Myocyte (in vitro differentiated cells): Measurements from ENCODE around the gene DNAAF8. TPM values are rescaled to one million over a fixed set of nuclear protein-coding genes. Genes with fewer than 3 reads are reported as not detected.
A peak's percentile ranks its signal among the peaks of the same experiment; 100 is the strongest.
"Not testable (repeated sequence)": the region's sequence is repeated elsewhere in the genome, so short reads cannot be mapped to it uniquely, and the experiment has no call there.

Experiments
- DNase-seq: peaks from one replicate; pipeline ENCODE4 v3.0.0-alpha.2; 2012; ENCODE audit warnings: low read depth
- total RNA-seq: library from RNA; depleted of rRNA; stranded (reverse); fragments of >200 nt; gene quantifications from 2 replicates; pipeline ENCODE4 v1.2.3, GENCODE V29; 2014

DNAAF8 gene
- total RNA-seq, 1 donor from 2014 or later, result 0.91 TPM

DNA sequence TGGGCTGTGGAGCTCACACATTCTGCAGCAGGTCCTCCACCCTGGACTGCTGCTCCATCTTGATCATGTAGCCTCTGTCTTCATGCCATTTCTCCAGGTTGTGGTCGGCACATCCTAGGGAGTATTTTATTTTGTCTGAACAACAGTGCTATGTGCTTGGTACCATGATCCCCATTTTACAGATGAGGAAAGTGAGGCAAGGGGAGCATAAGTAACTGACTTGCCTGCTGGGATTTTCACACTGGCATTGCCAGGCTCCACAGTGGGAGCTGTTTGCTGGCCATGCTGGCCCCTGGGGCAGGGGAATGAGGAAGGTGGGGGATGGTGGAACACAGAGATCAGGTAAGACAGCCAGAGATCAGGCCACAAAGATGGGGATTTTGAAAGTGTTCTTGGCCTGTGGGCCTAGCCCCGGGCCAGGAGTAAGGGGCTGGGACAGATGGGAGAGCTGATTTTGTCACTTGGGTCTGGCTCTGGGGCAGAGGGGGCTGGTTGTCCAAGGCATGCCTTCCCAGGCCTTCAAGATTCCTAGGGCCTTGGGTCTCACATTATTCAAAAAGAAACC lies 41.9 kb downstream of the DNAAF8 start:
- DNase-seq, result no peak

DNA sequence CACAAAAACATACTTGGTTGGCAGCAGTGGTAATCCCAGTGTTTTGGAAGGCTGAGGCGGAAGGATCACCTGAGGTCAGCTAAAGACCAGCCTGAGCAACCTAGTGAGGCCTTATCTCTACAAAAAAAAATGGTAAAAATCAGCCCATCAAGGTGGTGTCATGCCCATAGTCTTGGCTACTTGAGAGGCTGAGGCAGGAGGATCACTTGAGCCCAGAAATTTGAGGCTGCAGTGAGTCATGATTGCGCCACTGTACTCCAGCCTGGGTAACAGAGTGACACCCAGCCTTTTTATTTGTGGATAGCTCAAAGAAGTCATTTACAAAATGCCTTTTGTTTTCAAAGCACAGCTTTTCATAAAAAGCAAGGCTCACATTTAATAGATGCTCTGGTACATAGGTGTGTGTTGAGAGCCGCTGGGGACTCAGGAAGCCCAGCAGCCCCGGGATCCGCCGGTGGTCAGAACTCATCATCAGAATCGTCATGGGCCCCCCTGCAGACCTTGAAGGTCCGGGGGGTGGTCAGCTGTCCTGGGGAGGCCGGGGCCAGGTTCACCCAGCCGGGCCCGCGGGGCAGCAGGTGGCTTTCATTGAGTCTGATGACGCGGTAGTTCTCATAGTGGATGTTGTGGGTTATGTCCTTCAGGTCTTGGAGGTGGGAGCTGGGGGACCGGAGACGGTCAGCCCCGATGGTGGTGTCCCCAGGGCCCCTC lies 43.2 kb downstream of the DNAAF8 start:
- no peak for DNase-seq

DNA sequence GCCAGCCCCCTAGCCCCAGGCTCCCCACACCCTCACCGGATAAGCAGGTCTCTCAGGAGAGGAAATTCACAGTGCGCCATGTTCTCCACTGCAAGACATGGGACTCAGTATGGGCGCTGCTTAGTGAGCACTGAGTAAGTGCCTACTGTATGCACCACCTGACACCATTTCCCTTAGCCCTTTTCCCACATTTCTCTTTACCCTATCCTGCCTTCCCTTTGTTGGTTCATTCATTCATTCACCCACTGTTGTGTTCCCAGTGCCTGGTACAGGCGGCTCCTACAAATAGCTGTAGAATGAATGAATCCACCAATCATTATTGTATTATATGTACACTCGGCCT lies 43.7 kb downstream of the DNAAF8 start:
- no peak for DNase-seq

- no peak for DNase-seq
Observed at GRCh38 chr16:4780235-4780634, 45.9 kb downstream of the DNAAF8 start.

GRCh38 chr16:4783251-4783950 lies 49.1 kb downstream of the DNAAF8 start:
- DNase-seq, result no peak

- no peak for DNase-seq
Observed at GRCh38 chr16:4783951-4784336, 49.6 kb downstream of the DNAAF8 start.

DNA sequence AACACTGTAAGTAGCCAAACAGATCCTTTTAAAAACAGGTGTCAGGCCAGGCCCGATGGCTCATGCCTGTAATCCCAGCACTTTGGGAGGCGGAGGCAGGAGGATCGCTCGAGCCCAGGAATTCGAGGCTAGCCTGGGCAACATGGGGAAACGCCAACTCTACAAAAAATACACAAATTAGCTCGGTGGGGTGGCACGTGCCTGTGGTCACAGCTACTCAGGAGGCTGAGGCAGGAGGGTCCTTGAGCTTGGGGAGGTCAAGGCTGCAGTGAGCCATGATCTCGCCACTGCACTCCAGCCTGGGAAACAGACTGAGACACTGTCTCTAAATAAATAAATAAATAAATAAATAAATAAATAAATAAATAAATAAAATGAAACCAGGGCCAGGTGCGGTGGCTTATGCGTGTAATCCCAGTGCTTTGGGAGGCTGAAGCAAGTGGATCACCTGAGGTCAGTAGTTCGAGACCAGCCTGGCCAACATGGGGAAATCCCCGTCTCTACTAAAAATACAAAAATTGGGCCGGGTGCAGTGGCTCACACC lies 50.2 kb downstream of the DNAAF8 start:
- DNase-seq, result not testable (repeated sequence)

GRCh38 chr16:4785758-4786433 lies 51.6 kb downstream of the DNAAF8 start:
- no peak for DNase-seq

GRCh38 chr16:4787068-4787467 lies 52.7 kb downstream of the DNAAF8 start:
- no peak for DNase-seq

- DNase-seq, result no peak
Observed at GRCh38 chr16:4787627-4788482, 53.5 kb downstream of the DNAAF8 start, which contains the start of gene SEPTIN12. Gene SEPTIN12, minus strand, starts transcription at chr16:4788345. Its CDS starts 700 bp downstream, at chr16:4787645.

GRCh38 chr16:4788489-4788889 lies 54.2 kb downstream of the DNAAF8 start:
- no peak for DNase-seq

- DNase-seq, result no peak
Observed at GRCh38 chr16:4788910-4789309, 54.6 kb downstream of the DNAAF8 start.

DNA sequence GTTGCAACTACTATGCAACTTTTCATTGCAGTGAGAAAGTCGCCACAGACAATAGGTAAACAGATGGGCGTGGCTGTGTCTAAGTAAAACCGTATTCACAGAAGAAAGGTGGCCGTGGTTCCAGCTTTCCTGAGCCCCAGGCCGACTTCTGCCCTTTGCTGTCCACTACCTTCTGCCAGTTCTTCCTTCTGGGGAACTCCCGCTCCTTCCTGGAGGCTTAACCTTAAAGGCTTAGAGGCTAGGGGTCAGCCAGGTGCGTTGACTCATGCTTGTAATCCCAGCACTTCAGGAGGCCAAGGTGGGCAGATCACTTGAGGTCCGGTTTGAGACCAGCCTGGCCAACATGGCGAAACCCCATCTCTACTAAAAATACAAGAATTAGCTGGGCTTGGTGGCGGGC lies 55.9 kb downstream of the DNAAF8 start:
- DNase-seq, result no peak

- DNase-seq, result peak; percentile 86
Observed at GRCh38 chr16:4790871-4791270, 56.5 kb downstream of the DNAAF8 start.

DNA sequence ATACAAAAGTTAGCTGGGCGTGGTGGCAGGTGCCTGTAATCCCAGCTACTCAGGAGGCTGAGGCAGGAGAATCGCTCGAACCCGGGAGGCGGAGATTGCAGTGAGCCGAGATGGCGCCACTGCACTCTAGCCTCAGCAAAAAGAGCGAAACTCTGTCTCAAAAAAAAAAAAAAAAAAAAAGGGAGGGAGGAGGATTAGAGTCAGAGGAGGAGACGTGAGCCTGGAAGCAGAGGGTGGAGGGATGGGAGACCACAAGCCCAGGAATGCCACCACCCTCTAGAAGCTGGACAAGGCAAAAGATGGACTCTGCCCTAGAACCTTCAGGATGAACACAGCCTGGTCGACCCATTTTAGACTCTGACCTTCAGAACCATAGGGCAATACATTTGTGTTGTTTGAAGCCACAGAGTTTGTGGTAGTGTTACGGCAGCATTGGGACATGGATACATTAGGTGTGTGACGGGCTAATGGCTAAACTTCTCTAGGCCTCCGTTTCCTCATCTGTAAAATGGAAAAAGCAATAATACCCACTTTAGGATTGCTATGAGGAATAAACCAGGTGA lies 58.7 kb downstream of the DNAAF8 start:
- peak; percentile 27 for DNase-seq

DNA sequence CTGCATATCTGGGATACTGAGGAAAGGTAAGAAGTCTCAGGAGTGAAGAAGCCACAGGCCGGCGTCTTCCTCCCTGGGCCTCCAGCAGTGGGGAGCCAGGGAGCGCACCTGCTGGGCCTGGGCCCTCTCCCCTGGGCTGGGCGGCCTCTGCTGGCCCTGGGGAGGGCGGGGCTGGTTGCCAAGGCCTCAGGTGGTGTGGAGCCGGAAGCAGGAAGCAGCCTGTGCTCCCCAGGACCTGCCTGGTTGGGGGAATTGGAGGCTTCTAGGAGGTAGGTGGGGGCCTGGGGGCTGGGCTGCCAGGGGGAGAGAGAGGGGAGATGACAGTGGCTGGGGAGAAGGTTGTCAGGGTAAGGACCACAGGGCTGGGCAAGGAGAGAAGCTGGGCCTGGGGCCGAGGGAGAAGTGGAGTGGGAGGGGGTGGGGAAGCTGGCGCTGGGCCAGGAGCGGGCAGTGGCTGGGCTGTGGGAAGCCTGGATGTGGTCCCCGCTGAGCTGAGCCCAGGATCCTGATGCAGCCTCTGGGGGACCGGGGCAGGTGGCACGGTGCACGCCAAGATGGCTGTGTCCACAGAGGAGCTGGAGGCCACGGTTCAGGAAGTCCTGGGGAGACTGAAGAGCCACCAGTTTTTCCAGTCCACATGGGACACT lies 61.0 kb downstream of the DNAAF8 start, which contains the start of gene SMIM22:
Gene SMIM22 (plus strand): TSS at position 189 of the 647 bp plus-strand sequence. CDS start 366 bp downstream, at position 555.
- DNase-seq, result no peak

DNA sequence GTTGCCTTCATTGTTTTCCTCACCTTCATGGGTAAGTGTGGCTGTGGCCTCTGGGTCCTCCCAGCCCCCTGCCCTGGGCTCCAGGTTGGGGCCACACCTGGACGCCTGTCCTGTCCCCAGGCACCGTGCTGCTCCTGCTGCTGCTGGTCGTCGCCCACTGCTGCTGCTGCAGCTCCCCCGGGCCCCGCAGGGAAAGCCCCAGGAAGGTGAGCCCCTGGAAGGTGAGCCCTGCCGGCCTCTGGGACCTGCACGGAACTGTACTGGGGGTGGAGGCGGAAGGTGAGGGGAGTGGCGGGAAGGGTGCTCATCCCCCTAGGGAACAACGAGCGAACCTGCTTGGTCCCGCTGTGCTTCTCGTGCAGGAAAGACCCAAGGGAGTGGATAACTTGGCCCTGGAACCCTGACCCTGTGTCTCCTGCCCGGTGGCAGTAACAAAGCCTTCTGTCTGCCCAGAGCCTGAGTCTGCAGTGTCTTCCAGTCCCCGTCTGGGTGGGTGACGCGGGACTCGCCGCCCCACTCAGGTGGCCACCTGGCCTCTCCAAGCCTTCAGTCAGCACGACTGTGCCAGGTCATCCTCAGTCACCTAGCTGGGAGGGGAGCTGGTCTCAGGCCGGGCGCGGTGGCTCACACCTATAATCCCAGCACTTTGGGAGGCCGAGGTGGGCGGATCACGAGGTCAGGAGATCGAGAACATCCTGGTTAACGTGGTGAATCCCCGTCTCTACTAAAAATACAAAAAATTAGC lies 61.7 kb downstream of the DNAAF8 start:
- DNase-seq, result no peak

DNA sequence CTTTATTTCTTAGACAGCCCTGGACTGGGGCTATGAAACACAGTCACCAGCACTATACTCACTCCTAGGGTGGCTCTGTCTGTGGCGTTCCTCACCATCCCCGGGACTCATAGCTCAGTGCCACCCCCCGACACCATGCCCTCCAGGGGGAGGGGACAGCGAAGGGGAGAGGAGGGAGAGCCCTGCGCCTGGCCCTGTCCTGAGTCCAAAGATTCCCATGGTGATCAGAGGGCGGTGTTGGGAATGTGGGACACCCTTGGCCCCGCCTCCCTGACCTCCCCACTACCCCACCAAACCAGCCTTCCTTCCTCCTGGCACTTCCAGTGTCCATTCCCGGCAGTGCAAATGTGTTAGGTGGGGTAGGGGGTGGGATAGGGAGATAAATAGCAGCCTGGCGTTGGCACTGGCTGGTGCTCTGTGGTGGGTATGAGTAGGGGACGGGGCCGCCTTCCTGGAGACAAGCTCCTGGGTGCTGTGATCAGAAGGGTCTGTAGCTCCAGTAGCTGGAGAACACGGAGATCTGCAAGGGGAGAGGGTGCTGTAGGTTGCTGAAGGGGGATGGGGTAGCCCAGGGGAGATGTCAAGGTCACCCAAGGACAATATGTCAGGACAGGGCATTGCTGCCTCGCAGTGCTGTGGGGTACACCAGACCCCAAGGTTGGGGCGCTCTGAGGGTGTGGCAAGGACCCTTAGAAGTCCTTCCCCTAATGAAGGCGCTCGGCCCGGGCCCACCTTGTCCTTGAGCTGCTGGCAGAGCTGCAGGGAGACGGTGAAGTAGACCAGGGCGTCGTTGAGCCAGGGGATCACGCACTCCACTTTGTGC lies 62.9 kb downstream of the DNAAF8 start:
- no peak for DNase-seq
